ENCODE results near the gene IL36RN.

The IL36RN gene

GRCh38 chr2:113058998-113059960, at the start of gene IL36RN:
Gene IL36RN, plus strand, starts transcription at chr2:113059198. Its CDS starts 241 bp downstream, at chr2:113059439.
- Histone ChIP-seq H3K36me3 (ENCODE audit: insufficient read depth) (no peaks in the 10 kb centered on the region), H3K4me3 (IDR thresholded peaks at IDR 0.05; ENCODE audit: insufficient read depth, low read depth, low read length) (no peak within 1 kb of the TSS), H3K79me2 (ENCODE audit: insufficient read depth, low read depth) (no peaks in the 10 kb centered on the region), H4K20me1 (ENCODE audit: insufficient read depth) (no peaks in the 10 kb centered on the region), H3K9ac (no peak within 1 kb of the TSS), H3K27me3 (ENCODE audit: insufficient read depth, low read depth) (no peaks in the 10 kb centered on the region), H2AFZ (ENCODE audit: low read depth) (no peak within 1 kb of the TSS), H3K27ac (no peak within 1 kb of the TSS), H3K4me1 (ENCODE audit: low read depth, poor library complexity, severe bottlenecking) (no peaks in the 10 kb centered on the region), H3K4me2 (no peak within 1 kb of the TSS)
- no peak for TF ChIP-seq CTCF (conservative IDR thresholded peaks at IDR 0.05; ENCODE audit: low read depth, low read length)

GRCh38 chr2:113009622-113010021, 49.4 kb upstream of the IL36RN start:
- Histone ChIP-seq H3K27ac (no peak overlapping the region), H3K9ac (no peak overlapping the region), H2AFZ (ENCODE audit: low read depth) (no peak overlapping the region), H3K36me3 (ENCODE audit: insufficient read depth) (no peaks in the 10 kb centered on the region), H3K27me3 (ENCODE audit: insufficient read depth, low read depth) (no peaks in the 10 kb centered on the region), H3K4me2 (no peak overlapping the region; the same call in 1 of the 2 replicates), H4K20me1 (ENCODE audit: insufficient read depth) (no peaks in the 10 kb centered on the region), H3K79me2 (ENCODE audit: insufficient read depth, low read depth) (no peaks in the 10 kb centered on the region), H3K4me1 (ENCODE audit: low read depth, poor library complexity, severe bottlenecking) (peaks cover 15% of the 10 kb centered on the region), H3K4me3 (IDR thresholded peaks at IDR 0.05; ENCODE audit: insufficient read depth, low read depth, low read length) (no peak overlapping the region)
- TF ChIP-seq CTCF (conservative IDR thresholded peaks at IDR 0.05; ENCODE audit: low read depth, low read length), result no peak

GRCh38 chr2:113010088-113010487, 48.9 kb upstream of the IL36RN start:
- Histone ChIP-seq H2AFZ (ENCODE audit: low read depth) (no peak overlapping the region), H3K4me3 (IDR thresholded peaks at IDR 0.05; ENCODE audit: insufficient read depth, low read depth, low read length) (no peak overlapping the region), H3K27ac (no peak overlapping the region), H3K79me2 (ENCODE audit: insufficient read depth, low read depth) (no peaks in the 10 kb centered on the region), H3K4me1 (ENCODE audit: low read depth, poor library complexity, severe bottlenecking) (peaks cover 15% of the 10 kb centered on the region), H4K20me1 (ENCODE audit: insufficient read depth) (no peaks in the 10 kb centered on the region), H3K9ac (no peak overlapping the region), H3K36me3 (ENCODE audit: insufficient read depth) (no peaks in the 10 kb centered on the region), H3K4me2 (no peak overlapping the region; the same call in 1 of the 2 replicates), H3K27me3 (ENCODE audit: insufficient read depth, low read depth) (no peaks in the 10 kb centered on the region)
- no peak for TF ChIP-seq CTCF (conservative IDR thresholded peaks at IDR 0.05; ENCODE audit: low read depth, low read length)

GRCh38 chr2:113011108-113011507, 47.9 kb upstream of the IL36RN start:
- no peak for TF ChIP-seq CTCF (conservative IDR thresholded peaks at IDR 0.05; ENCODE audit: low read depth, low read length)
- Histone ChIP-seq H3K4me3 (IDR thresholded peaks at IDR 0.05; ENCODE audit: insufficient read depth, low read depth, low read length) (no peak overlapping the region), H3K27me3 (ENCODE audit: insufficient read depth, low read depth) (no peaks in the 10 kb centered on the region), H4K20me1 (ENCODE audit: insufficient read depth) (no peaks in the 10 kb centered on the region), H3K4me2 (no peak overlapping the region), H3K79me2 (ENCODE audit: insufficient read depth, low read depth) (no peaks in the 10 kb centered on the region), H3K36me3 (ENCODE audit: insufficient read depth) (no peaks in the 10 kb centered on the region), H3K9ac (no peak overlapping the region), H3K4me1 (ENCODE audit: low read depth, poor library complexity, severe bottlenecking) (peaks cover 15% of the 10 kb centered on the region), H2AFZ (ENCODE audit: low read depth) (no peak overlapping the region), H3K27ac (no peak overlapping the region)
